Karpas-422 (cell line): Measurements from ENCODE around the gene SUCLG2. TPM values are rescaled to one million over a fixed set of nuclear protein-coding genes. Genes with fewer than 3 reads are reported as not detected.

Experiments
- DNase-seq: peaks from one replicate; pipeline ENCODE4 v3.0.0-alpha.2; 2015
- H2AFZ ChIP-seq: fragments of 200-600 bp; sonication (generic); 2 replicates; pipeline ENCODE4 v1.6.1; 2014; ENCODE audit warnings: antibody characterized with exemption, low read length, mixed read lengths
- H3K27ac ChIP-seq: fragments of 200-600 bp; sonication (generic); 2 replicates; pipeline ENCODE4 v1.5.1; 2014; ENCODE audit warnings: mild to moderate bottlenecking, low read length, moderate library complexity
- H3K27me3 ChIP-seq: fragments of 200-600 bp; sonication (generic); 2 replicates; pipeline ENCODE4 v1.6.1; 2014; ENCODE audit warnings: low read length, mixed read lengths
- H3K36me3 ChIP-seq: fragments of 200-600 bp; sonication (generic); 2 replicates; pipeline ENCODE4 v1.6.1; 2014; ENCODE audit warnings: low read length, mixed read lengths; ENCODE audit not compliant: insufficient read depth
- H3K4me1 ChIP-seq: fragments of 200-600 bp; sonication (generic); 2 replicates; pipeline ENCODE4 v1.6.1; 2014; ENCODE audit warnings: mild to moderate bottlenecking, low read length, mixed read lengths
- H3K4me2 ChIP-seq: fragments of 200-600 bp; sonication (generic); 2 replicates; pipeline ENCODE4 v1.6.1; 2014; ENCODE audit warnings: low read length, low read depth, mild to moderate bottlenecking; ENCODE audit not compliant: poor library complexity, severe bottlenecking
- H3K4me3 ChIP-seq: fragments of 200-600 bp; sonication (generic); 2 replicates; pipeline ENCODE4 v1.5.1; 2014; ENCODE audit warnings: mild to moderate bottlenecking, antibody characterized with exemption, low read length, mixed read lengths
- H3K79me2 ChIP-seq: fragments of 200-600 bp; sonication (generic); 2 replicates; pipeline ENCODE4 v1.6.1; 2014; ENCODE audit warnings: mild to moderate bottlenecking, low read length, mixed read lengths
- H3K9ac ChIP-seq: fragments of 200-600 bp; sonication (generic); 2 replicates; pipeline ENCODE4 v1.6.0; 2014; ENCODE audit warnings: low read length
- H3K9me2 ChIP-seq: fragments of 200-600 bp; sonication (generic), shearing (Covaris generic); replicated peaks from 2 replicates; pipeline ENCODE4 v1.6.0; 2014; ENCODE audit warnings: mild to moderate bottlenecking, low read length, moderate library complexity; ENCODE audit not compliant: insufficient read depth
- H3K9me3 ChIP-seq: fragments of 300-700, 200-600 bp; sonication (generic); 2 replicates; pipeline ENCODE4 v1.6.1; 2014; ENCODE audit warnings: low read length, mixed read lengths
- H4K20me1 ChIP-seq: fragments of 200-600 bp; sonication (generic); 2 replicates; pipeline ENCODE4 v1.6.1; 2014; ENCODE audit warnings: mild to moderate bottlenecking, antibody characterized with exemption, low read length, low read depth; ENCODE audit not compliant: insufficient read depth
- total RNA-seq: library from RNA; depleted of rRNA; stranded (reverse); fragments of >200 nt; shearing (Covaris generic); gene quantifications from 2 replicates; pipeline ENCODE4 v1.2.3, GENCODE V29; 2014; ENCODE audit warnings: low replicate concordance

SUCLG2 gene
- total RNA-seq, 1 experiment from 2014 or later, result 53.6 TPM

GRCh38 chr3:67635806-67636205 lies 18.6 kb downstream of the SUCLG2 start:
- no peak for DNase-seq
- H3K27ac ChIP-seq, result no peak overlapping the region
- H3K4me3 ChIP-seq, result no peak overlapping the region
- H3K4me2 ChIP-seq, result no peak overlapping the region
- no peak overlapping the region for H2AFZ ChIP-seq
- no peak overlapping the region for H3K9ac ChIP-seq
- H3K36me3 ChIP-seq, result 0 out of 2 replicates have a peak, but pooled peaks cover 3% of the 10 kb centered on the region
- peaks cover 27% of the 10 kb centered on the region for H3K4me1 ChIP-seq
- peaks cover 92% of the 10 kb centered on the region for H3K79me2 ChIP-seq
- no peaks in the 10 kb centered on the region for H3K27me3 ChIP-seq
- no peaks in the 10 kb centered on the region for H4K20me1 ChIP-seq
- no peaks in the 10 kb centered on the region for H3K9me3 ChIP-seq
- no peaks in the 10 kb centered on the region for H3K9me2 ChIP-seq

GRCh38 chr3:67635257-67635656 lies 19.2 kb downstream of the SUCLG2 start:
- Histone ChIP-seq H3K27ac (no peak overlapping the region), H3K9ac (no peak overlapping the region), H2AFZ (no peak overlapping the region), H3K9me2 (no peaks in the 10 kb centered on the region), H3K4me3 (no peak overlapping the region), H3K9me3 (no peaks in the 10 kb centered on the region), H3K27me3 (no peaks in the 10 kb centered on the region), H3K4me2 (no peak overlapping the region), H3K36me3 (0 out of 2 replicates have a peak, but pooled peaks cover 3% of the 10 kb centered on the region), H4K20me1 (no peaks in the 10 kb centered on the region), H3K79me2 (peaks cover 92% of the 10 kb centered on the region), H3K4me1 (peaks cover 32% of the 10 kb centered on the region)
- no peak for DNase-seq

- H3K4me3 ChIP-seq, result no peak overlapping the region
- H3K27ac ChIP-seq, result no peak overlapping the region
- no peaks in the 10 kb centered on the region for H3K9me3 ChIP-seq
- no peak overlapping the region for H3K4me2 ChIP-seq
- peaks cover 3% of the 10 kb centered on the region; the same call in 1 of the 2 replicates for H3K36me3 ChIP-seq
- H2AFZ ChIP-seq, result no peak overlapping the region
- H3K4me1 ChIP-seq, result peaks cover 29% of the 10 kb centered on the region
- H3K9ac ChIP-seq, result no peak overlapping the region
- no peak for DNase-seq
- H3K9me2 ChIP-seq, result no peaks in the 10 kb centered on the region
- H4K20me1 ChIP-seq, result no peaks in the 10 kb centered on the region
- no peaks in the 10 kb centered on the region for H3K27me3 ChIP-seq
- H3K79me2 ChIP-seq, result peaks cover 92% of the 10 kb centered on the region
These were observed 23.6 kb downstream of the SUCLG2 start for GRCh38 chr3:67630666-67631362.

- H3K27ac ChIP-seq, result no peak overlapping the region
- peaks cover 24% of the 10 kb centered on the region for H3K4me1 ChIP-seq
- H3K9me3 ChIP-seq, result no peaks in the 10 kb centered on the region
- H3K27me3 ChIP-seq, result no peaks in the 10 kb centered on the region
- H3K9me2 ChIP-seq, result no peaks in the 10 kb centered on the region
- no peak overlapping the region for H2AFZ ChIP-seq
- no peak overlapping the region for H3K9ac ChIP-seq
- peaks cover 87% of the 10 kb centered on the region for H3K79me2 ChIP-seq
- no peaks in the 10 kb centered on the region; the same call in 1 of the 2 replicates for H4K20me1 ChIP-seq
- H3K4me2 ChIP-seq, result no peak overlapping the region
- H3K36me3 ChIP-seq, result peaks cover 12% of the 10 kb centered on the region
- DNase-seq, result no peak
- no peak overlapping the region for H3K4me3 ChIP-seq
These were observed 29.7 kb downstream of the SUCLG2 start for GRCh38 chr3:67624687-67625086.

- H3K27me3 ChIP-seq, result no peaks in the 10 kb centered on the region
- peaks cover 26% of the 10 kb centered on the region for H3K4me1 ChIP-seq
- H3K27ac ChIP-seq, result no peak overlapping the region
- H3K36me3 ChIP-seq, result peaks cover 18% of the 10 kb centered on the region
- H3K79me2 ChIP-seq, result peaks cover 87% of the 10 kb centered on the region
- H4K20me1 ChIP-seq, result no peaks in the 10 kb centered on the region; the same call in 1 of the 2 replicates
- H3K9me3 ChIP-seq, result no peaks in the 10 kb centered on the region
- H3K4me2 ChIP-seq, result no peak overlapping the region
- no peak overlapping the region for H2AFZ ChIP-seq
- no peak overlapping the region for H3K9ac ChIP-seq
- H3K9me2 ChIP-seq, result no peaks in the 10 kb centered on the region
- no peak for DNase-seq
- H3K4me3 ChIP-seq, result no peak overlapping the region
These were observed 30.3 kb downstream of the SUCLG2 start for GRCh38 chr3:67624078-67624477.

- Histone ChIP-seq H3K9me2 (no peaks in the 10 kb centered on the region), H3K9me3 (no peaks in the 10 kb centered on the region), H3K9ac (no peak overlapping the region), H3K4me2 (no peak overlapping the region), H3K79me2 (peaks cover 80% of the 10 kb centered on the region), H3K36me3 (peaks cover 26% of the 10 kb centered on the region; the same call in 1 of the 2 replicates), H3K27me3 (no peaks in the 10 kb centered on the region), H3K27ac (no peak overlapping the region), H2AFZ (no peak overlapping the region), H3K4me1 (peaks cover 36% of the 10 kb centered on the region), H3K4me3 (no peak overlapping the region), H4K20me1 (no peaks in the 10 kb centered on the region; the same call in 1 of the 2 replicates)
- no peak for DNase-seq
These were observed 31.8 kb downstream of the SUCLG2 start for GRCh38 chr3:67622652-67623051.

GRCh38 chr3:67620869-67621268 lies 33.5 kb downstream of the SUCLG2 start:
- Histone ChIP-seq H4K20me1 (no peaks in the 10 kb centered on the region; the same call in 1 of the 2 replicates), H3K9ac (no peak overlapping the region), H3K4me3 (no peak overlapping the region), H3K9me2 (no peaks in the 10 kb centered on the region), H2AFZ (no peak overlapping the region), H3K4me1 (peaks cover 46% of the 10 kb centered on the region), H3K36me3 (peaks cover 35% of the 10 kb centered on the region), H3K9me3 (no peaks in the 10 kb centered on the region), H3K4me2 (no peak overlapping the region), H3K79me2 (peaks cover 78% of the 10 kb centered on the region), H3K27me3 (no peaks in the 10 kb centered on the region), H3K27ac (no peak overlapping the region)
- no peak for DNase-seq

GRCh38 chr3:67619991-67620390 lies 34.4 kb downstream of the SUCLG2 start:
- no peak overlapping the region for H3K9ac ChIP-seq
- no peak overlapping the region for H3K4me2 ChIP-seq
- no peak overlapping the region for H3K27ac ChIP-seq
- no peaks in the 10 kb centered on the region for H3K9me3 ChIP-seq
- no peaks in the 10 kb centered on the region for H3K27me3 ChIP-seq
- H4K20me1 ChIP-seq, result no peaks in the 10 kb centered on the region; the same call in 1 of the 2 replicates
- H3K4me1 ChIP-seq, result peaks cover 45% of the 10 kb centered on the region
- peaks cover 78% of the 10 kb centered on the region for H3K79me2 ChIP-seq
- H3K36me3 ChIP-seq, result peaks cover 35% of the 10 kb centered on the region
- no peak for DNase-seq
- H2AFZ ChIP-seq, result no peak overlapping the region
- H3K9me2 ChIP-seq, result no peaks in the 10 kb centered on the region
- no peak overlapping the region for H3K4me3 ChIP-seq
